Gastrocnemius medialis (tissue), 4 donors: ENCODE data around the gene FDXACB1.

Experiments
- POLR2A ChIP-seq, 2 donors: fragments of 450-650 bp; IDR thresholded peaks; one replicate each; pipeline ENCODE4 v1.6.1; 2017; ENCODE audit warnings: antibody characterized with exemption in 2 of 2, mild to moderate bottlenecking in 2 of 2, moderate library complexity in 2 of 2
- TF ChIP-seq, protein P1 (sequence below), 5 experiments: fragments of 450-650 bp in 3 of 5; fragments of 200-600 bp in 2 of 5; sonication (generic) in 2 of 5; IDR thresholded peaks in 4 of 5; conservative IDR thresholded peaks in 1 of 5; 1 replicate in 4 of 5; 2 replicates in 1 of 5; pipeline ENCODE4 v1.5.1; 2016 to 2019; ENCODE audit warnings: antibody characterized with exemption in 5 of 5, mild to moderate bottlenecking in 3 of 5, moderate library complexity in 3 of 5

DNA sequence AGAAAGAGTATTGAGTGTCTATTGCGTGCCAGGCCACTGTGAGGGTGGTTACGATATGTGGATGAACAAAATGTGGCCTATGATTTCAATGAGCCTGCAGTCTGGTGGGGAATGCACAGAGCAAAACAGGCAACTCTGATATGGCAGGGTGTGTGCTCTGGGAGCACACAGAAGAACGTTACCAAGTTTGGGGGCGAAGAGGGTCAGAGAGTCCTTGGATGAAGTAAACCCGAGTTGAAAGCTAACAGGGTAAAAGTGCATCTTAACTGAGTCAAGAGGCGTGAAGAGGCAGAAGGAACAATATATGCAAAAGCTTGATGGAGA lies 634 bp upstream of the FDXACB1 start:
- TF ChIP-seq, protein P1, sequence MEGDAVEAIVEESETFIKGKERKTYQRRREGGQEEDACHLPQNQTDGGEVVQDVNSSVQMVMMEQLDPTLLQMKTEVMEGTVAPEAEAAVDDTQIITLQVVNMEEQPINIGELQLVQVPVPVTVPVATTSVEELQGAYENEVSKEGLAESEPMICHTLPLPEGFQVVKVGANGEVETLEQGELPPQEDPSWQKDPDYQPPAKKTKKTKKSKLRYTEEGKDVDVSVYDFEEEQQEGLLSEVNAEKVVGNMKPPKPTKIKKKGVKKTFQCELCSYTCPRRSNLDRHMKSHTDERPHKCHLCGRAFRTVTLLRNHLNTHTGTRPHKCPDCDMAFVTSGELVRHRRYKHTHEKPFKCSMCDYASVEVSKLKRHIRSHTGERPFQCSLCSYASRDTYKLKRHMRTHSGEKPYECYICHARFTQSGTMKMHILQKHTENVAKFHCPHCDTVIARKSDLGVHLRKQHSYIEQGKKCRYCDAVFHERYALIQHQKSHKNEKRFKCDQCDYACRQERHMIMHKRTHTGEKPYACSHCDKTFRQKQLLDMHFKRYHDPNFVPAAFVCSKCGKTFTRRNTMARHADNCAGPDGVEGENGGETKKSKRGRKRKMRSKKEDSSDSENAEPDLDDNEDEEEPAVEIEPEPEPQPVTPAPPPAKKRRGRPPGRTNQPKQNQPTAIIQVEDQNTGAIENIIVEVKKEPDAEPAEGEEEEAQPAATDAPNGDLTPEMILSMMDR (IDR thresholded peaks at IDR 0.05 in 4 of 5, conservative IDR thresholded peaks at IDR 0.05 in 1 of 5) = no peak
- no peak for TF ChIP-seq POLR2A (IDR thresholded peaks at IDR 0.05)
